HCT116 (cell line): ENCODE data around the gene GALNT7. TPM values are rescaled to one million over a fixed set of nuclear protein-coding genes. Genes with fewer than 3 reads are reported as not detected.

Source experiments
- ATAC-seq: fragments of 200-7000 bp; cut with Tn5 transposase; 2 replicates; pipeline ENCODE4 v1.9.1; 2020; ENCODE audit warnings: mild to moderate bottlenecking, moderate library complexity
- BruUV-seq: library from RNA; stranded (reverse); fragments of 400-500 nt; replicated peaks from 2 replicates; lab custom pipeline; 2021; lab: Mats Ljungman, UMichigan
- CTCF ChIA-PET: fragments of 300-600 bp; sonication (Branson Sonifier 250); formaldehyde crosslinking; loops from one replicate; lab custom pipeline; 2021; ENCODE audit warnings: antibody characterized with exemption; lab: Charles Lee
- POLR2A ChIA-PET: fragments of 300-600, 350-600 bp; sonication (Branson Sonifier 250); formaldehyde crosslinking; loops from one replicate; lab custom pipeline; 2021; ENCODE audit warnings: antibody characterized with exemption; lab: Charles Lee
- RAD21 ChIA-PET, 2 experiments: fragments of 300-600 bp; sonication (Branson Sonifier 250); formaldehyde crosslinking; loops; one replicate each; lab custom pipeline; 2023; ENCODE audit warnings: low total read pairs in 2 of 2; ENCODE audit not compliant: uncharacterized antibody in 2 of 2, unreplicated experiment in 2 of 2, low non-redundant PET in 1 of 2; lab: Charles Lee
- DNase-seq: peaks from one replicate; pipeline ENCODE4 v3.0.0-alpha.2; 2010; ENCODE audit warnings: low read depth, low spot score
- H2AFZ ChIP-seq: fragments of 200-600 bp; shearing (Covaris generic), sonication (generic); 2 replicates; pipeline ENCODE4 v1.6.1; 2017; ENCODE audit warnings: low read depth, mixed run types, mixed read lengths, antibody characterized with exemption, low read length; ENCODE audit not compliant: poor library complexity, severe bottlenecking
- H3K27ac ChIP-seq: 2 replicates; pipeline ENCODE4 v1.5.1; 2012; ENCODE audit warnings: low read depth, low read length
- H3K27me3 ChIP-seq: fragments of 200-600 bp; sonication (generic); 2 replicates; pipeline ENCODE4 v1.6.1; 2016; ENCODE audit warnings: mixed run types, low read length, mixed read lengths; ENCODE audit not compliant: insufficient read depth
- H3K36me3 ChIP-seq, 2 experiments: fragments of 200-500 bp in 1 of 2; fragments of 200-600 bp in 1 of 2; sonication (Bioruptor generic) in 1 of 2; sonication (generic) in 1 of 2; 2 replicates each; pipeline versions ENCODE4 v1.5.1 to v1.6.1; 2014 to 2016; ENCODE audit warnings: low read length in 2 of 2, inconsistent platforms in 1 of 2, mixed read lengths in 1 of 2, mixed run types in 1 of 2; ENCODE audit not compliant: insufficient read depth in 2 of 2, control insufficient read depth in 1 of 2
- H3K4me1 ChIP-seq, 2 experiments: fragments of 200-600 bp in 1 of 2; sonication (generic) in 1 of 2; 2 replicates each; pipeline versions ENCODE4 v1.5.1 to v1.6.1; 2012 to 2017; ENCODE audit warnings: low read length in 2 of 2, inconsistent platforms in 1 of 2, mild to moderate bottlenecking in 1 of 2, mixed read lengths in 1 of 2, mixed run types in 1 of 2, moderate library complexity in 1 of 2; ENCODE audit not compliant: insufficient read depth in 2 of 2, control insufficient read depth in 1 of 2
- H3K4me2 ChIP-seq: fragments of 200-600 bp; sonication (generic); 2 replicates; pipeline ENCODE4 v1.6.1; 2017; ENCODE audit warnings: mixed run types, low read length, mixed read lengths
- H3K4me3 ChIP-seq, 2 experiments: fragments of 200-600 bp in 1 of 2; sonication (generic) in 1 of 2; replicated peaks in 1 of 2; 2 replicates each; pipeline ENCODE4 v1.5.1; 2011 to 2016; ENCODE audit warnings: low read length in 2 of 2, control low read depth in 1 of 2, low read depth in 1 of 2, mild to moderate bottlenecking in 1 of 2, mixed read lengths in 1 of 2, mixed run types in 1 of 2
- H3K79me2 ChIP-seq: fragments of 200-600 bp; sonication (generic); 2 replicates; pipeline ENCODE4 v1.6.1; 2017; ENCODE audit warnings: mild to moderate bottlenecking, mixed run types, low read length, moderate library complexity, mixed read lengths; ENCODE audit not compliant: insufficient read depth
- H3K9ac ChIP-seq: fragments of 200-600 bp; sonication (generic); 2 replicates; pipeline ENCODE4 v1.6.1; 2016; ENCODE audit warnings: low read length, mixed read lengths
- H3K9me2 ChIP-seq: fragments of 200-600 bp; sonication (generic), shearing (Covaris generic); 2 replicates; pipeline ENCODE4 v1.6.1; 2017; ENCODE audit warnings: mixed run types, mild to moderate bottlenecking, moderate library complexity; ENCODE audit not compliant: insufficient read depth
- H3K9me3 ChIP-seq, 2 experiments: fragments of 200-500 bp in 1 of 2; fragments of 200-600 bp in 1 of 2; sonication (Bioruptor generic) in 1 of 2; sonication (generic) in 1 of 2; 2 replicates each; pipeline ENCODE4 v1.6.1; 2014 to 2017; ENCODE audit warnings: low read length in 2 of 2, mixed read lengths in 2 of 2, inconsistent platforms in 1 of 2, low read depth in 1 of 2, mild to moderate bottlenecking in 1 of 2, mixed run types in 1 of 2, moderate library complexity in 1 of 2; ENCODE audit not compliant: control insufficient read depth in 1 of 2, insufficient read depth in 1 of 2
- H4K20me1 ChIP-seq: fragments of 200-600 bp; sonication (generic), shearing (Covaris generic); 2 replicates; pipeline ENCODE4 v1.6.1; 2017; ENCODE audit warnings: mixed run types, mild to moderate bottlenecking, moderate library complexity; ENCODE audit not compliant: insufficient read depth
- CTCF ChIP-seq, 3 experiments: fragments of 200-600 bp in 1 of 3; sonication (generic) in 1 of 3; IDR thresholded peaks in 2 of 3; conservative IDR thresholded peaks in 1 of 3; 2 replicates each; pipeline ENCODE4 v1.5.1; 2012 to 2017; ENCODE audit warnings: low read depth in 2 of 3, low read length in 2 of 3, antibody characterized with exemption in 1 of 3, borderline replicate concordance in 1 of 3, control low read depth in 1 of 3, mild to moderate bottlenecking in 1 of 3, mixed read lengths in 1 of 3, mixed run types in 1 of 3, moderate library complexity in 1 of 3; ENCODE audit not compliant: insufficient read depth in 1 of 3
- RAD21 ChIP-seq: IDR thresholded peaks from 2 replicates; pipeline ENCODE4 v1.6.1; 2012; ENCODE audit warnings: low read depth, mild to moderate bottlenecking
- YY1 ChIP-seq: IDR thresholded peaks from 2 replicates; pipeline ENCODE4 v1.6.1; 2011; ENCODE audit warnings: low read length, low read depth, moderate library complexity, mild to moderate bottlenecking; ENCODE audit not compliant: insufficient replicate concordance; ENCODE audit errors: extremely low read depth
- ZNF274 ChIP-seq: fragments of 200-500 bp; sonication (Bioruptor generic); IDR thresholded peaks from 2 replicates; pipeline ENCODE4 v1.6.1; 2014; ENCODE audit warnings: mild to moderate bottlenecking, low read depth, low read length, inconsistent platforms
- intact Hi-C: fragments of 100-400 bp; cut with micrococcal nuclease; formaldehyde crosslinking; loops from 2 replicates; pipeline ENCODE4 v1.10.0; 2022
- total RNA-seq: library from RNA; stranded (reverse); gene quantifications from one replicate; pipeline ENCODE4 v1.2.1, GENCODE V29; 2021; ENCODE audit not compliant: unreplicated experiment

GALNT7 gene
- total RNA-seq, 1 experiment from 2014 or later: 21.3 TPM

GRCh38 chr4:173280998-173281397 is 112.4 kb downstream of the GALNT7 start:
- peaks cover 0 to 6% of the 10 kb centered on the region in 2 experiments; a peak in 1 of 4 replicates for H3K9me3 ChIP-seq
- intact Hi-C loops: no loop called here
- H3K27me3 ChIP-seq: no peaks in the 10 kb centered on the region
- no peaks in the 10 kb centered on the region; the same call in 1 of the 2 replicates for H3K79me2 ChIP-seq
- DNase-seq (no peak), ATAC-seq (peak; percentile 61)
- RAD21 ChIA-PET: interaction anchor here in 1 of 2 experiments (0.6 kb wide), 1 partner anchor 267 kb away, joined by 3 read pairs; no protein-coding TSS in a partner anchor
- POLR2A ChIA-PET: no interaction called here
- H3K4me1 ChIP-seq: no peaks in the 10 kb centered on the region
- no peaks in the 10 kb centered on the region; the same call in 1 of the 2 replicates for H4K20me1 ChIP-seq
- BruUV-seq: no TSS peak
- no peaks in the 10 kb centered on the region for H3K36me3 ChIP-seq
- no peak overlapping the region for H3K4me2 ChIP-seq
- H3K27ac ChIP-seq: no peak overlapping the region
- H2AFZ ChIP-seq: no peak overlapping the region
- no peaks in the 10 kb centered on the region for H3K9me2 ChIP-seq
- CTCF ChIA-PET: interaction anchor here (1.0 to 3.3 kb wide), 2 partner anchors 21 to 267 kb away, joined by 7 to 10 read pairs; no protein-coding TSS in a partner anchor
- peak; percentile 29; the same call in 1 of the 2 replicates for TF ChIP-seq RAD21
- TF ChIP-seq ZNF274: no peak
- TF ChIP-seq YY1: no peak
- TF ChIP-seq CTCF (IDR thresholded peaks at IDR 0.05 in 2 of 3, conservative IDR thresholded peaks at IDR 0.05 in 1 of 3; ENCODE audit: borderline replicate concordance in 1 of 3, insufficient read depth in 1 of 3, low read depth in 2 of 3, low read length in 2 of 3): peak in 1 of 3 experiments; percentile 21; a peak in 1 of 6 replicates
- H3K4me3 ChIP-seq: no peak overlapping the region
- no peak overlapping the region for H3K9ac ChIP-seq
